ENCODE data around the gene LRP1B.

DNA sequence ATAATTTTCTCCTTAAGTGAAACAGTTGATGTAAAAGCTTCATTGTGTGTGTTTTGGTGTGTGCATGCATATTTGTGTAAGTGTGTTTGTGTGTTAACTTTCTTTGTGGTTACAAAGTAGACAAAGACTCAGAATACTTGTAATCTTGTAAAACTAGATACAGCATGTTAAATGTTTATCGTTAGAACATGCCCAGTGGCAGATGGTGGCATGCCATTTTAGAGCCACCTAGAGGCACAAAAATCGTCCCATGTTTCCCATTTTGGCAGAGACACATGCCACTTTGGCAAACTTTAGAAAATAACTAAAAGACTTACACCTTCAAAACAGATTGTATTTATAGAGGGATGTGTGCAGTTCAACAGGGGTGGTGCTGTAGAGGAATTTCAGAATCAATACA, 224.1 kb downstream of the LRP1B start:
- no peak for TF ChIP-seq RAD21 (IDR thresholded peaks at IDR 0.05 in 1 of 2, conservative IDR thresholded peaks at IDR 0.05 in 1 of 2; ENCODE audit: low read depth in 2 of 2, low read length in 2 of 2)
- TF ChIP-seq EP300 (IDR thresholded peaks at IDR 0.05; ENCODE audit: borderline replicate concordance in 1 of 2, low read depth in 2 of 2, low read length in 2 of 2) = no peak
- TF ChIP-seq, protein P1, sequence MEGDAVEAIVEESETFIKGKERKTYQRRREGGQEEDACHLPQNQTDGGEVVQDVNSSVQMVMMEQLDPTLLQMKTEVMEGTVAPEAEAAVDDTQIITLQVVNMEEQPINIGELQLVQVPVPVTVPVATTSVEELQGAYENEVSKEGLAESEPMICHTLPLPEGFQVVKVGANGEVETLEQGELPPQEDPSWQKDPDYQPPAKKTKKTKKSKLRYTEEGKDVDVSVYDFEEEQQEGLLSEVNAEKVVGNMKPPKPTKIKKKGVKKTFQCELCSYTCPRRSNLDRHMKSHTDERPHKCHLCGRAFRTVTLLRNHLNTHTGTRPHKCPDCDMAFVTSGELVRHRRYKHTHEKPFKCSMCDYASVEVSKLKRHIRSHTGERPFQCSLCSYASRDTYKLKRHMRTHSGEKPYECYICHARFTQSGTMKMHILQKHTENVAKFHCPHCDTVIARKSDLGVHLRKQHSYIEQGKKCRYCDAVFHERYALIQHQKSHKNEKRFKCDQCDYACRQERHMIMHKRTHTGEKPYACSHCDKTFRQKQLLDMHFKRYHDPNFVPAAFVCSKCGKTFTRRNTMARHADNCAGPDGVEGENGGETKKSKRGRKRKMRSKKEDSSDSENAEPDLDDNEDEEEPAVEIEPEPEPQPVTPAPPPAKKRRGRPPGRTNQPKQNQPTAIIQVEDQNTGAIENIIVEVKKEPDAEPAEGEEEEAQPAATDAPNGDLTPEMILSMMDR (IDR thresholded peaks at IDR 0.05; ENCODE audit: control extremely low read depth in 1 of 3, insufficient read depth in 1 of 3, low read depth in 1 of 3, low read length in 3 of 3) = no peak
- no peak for TF ChIP-seq PHF8 (conservative IDR thresholded peaks at IDR 0.05; ENCODE audit: low read depth, low read length)

Measured in H1 (cell line).